HEK293 (cell line): ENCODE data around the gene ALG12.

Experiments used
- CTCF ChIA-PET: fragments of 350-600 bp; formaldehyde crosslinking; extraction: SDS; loops from one replicate; lab custom pipeline; 2021; ENCODE audit warnings: antibody characterized with exemption; lab: Yijun Ruan, JAX
- POLR2A ChIA-PET: fragments of 300-600 bp; formaldehyde crosslinking; extraction: SDS; loops from one replicate; lab custom pipeline; 2020; ENCODE audit warnings: antibody characterized with exemption, inconsistent platforms; lab: Yijun Ruan, JAX
- H3K27ac ChIP-seq: fragments of 200-500 bp; sonication (Bioruptor generic); 2 replicates; pipeline ENCODE4 v1.5.1; 2014; ENCODE audit warnings: low read depth, low read length, control low read depth, inconsistent platforms; ENCODE audit errors: extremely low read depth
- H3K36me3 ChIP-seq, 2 experiments: fragments of 200-500 bp in 1 of 2; sonication (Bioruptor generic) in 1 of 2; 1 replicate in 1 of 2; 2 replicates in 1 of 2; pipeline ENCODE4 v1.5.1; 2014 to 2017; ENCODE audit warnings: inconsistent platforms in 2 of 2, low read length in 2 of 2; ENCODE audit not compliant: control insufficient read depth in 2 of 2, insufficient read depth in 1 of 2
- H3K4me1 ChIP-seq: fragments of 200-500 bp; sonication (Bioruptor generic); 2 replicates; pipeline ENCODE4 v1.5.1; 2014; ENCODE audit warnings: mild to moderate bottlenecking, low read length, inconsistent platforms; ENCODE audit not compliant: control insufficient read depth, insufficient read depth
- H3K4me3 ChIP-seq: 2 replicates; pipeline ENCODE4 v1.5.1; 2011; ENCODE audit warnings: low read depth, mild to moderate bottlenecking, control low read depth, low read length, moderate library complexity
- H3K9me3 ChIP-seq: fragments of 200-500 bp; sonication (Bioruptor generic); 2 replicates; pipeline ENCODE4 v1.5.1; 2014; ENCODE audit warnings: low read depth, low read length, inconsistent platforms; ENCODE audit not compliant: control insufficient read depth, insufficient read depth
- BCL11B ChIP-seq: fragments of 450-650 bp; formaldehyde crosslinking; IDR thresholded peaks from 2 replicates; pipeline ENCODE4 v1.5.1; 2016; ENCODE audit warnings: low read depth, missing biosample characterization, missing genetic modification characterization
- FEZF1 ChIP-seq: fragments of 450-650 bp; formaldehyde crosslinking; IDR thresholded peaks from 2 replicates; pipeline ENCODE4 v1.5.1; 2016; ENCODE audit warnings: missing biosample characterization, missing genetic modification characterization
- KLF9 ChIP-seq: fragments of 450-650 bp; formaldehyde crosslinking; IDR thresholded peaks from 2 replicates; pipeline ENCODE4 v1.5.1; 2016; ENCODE audit warnings: missing biosample characterization, missing genetic modification characterization, low read depth
- SP2 ChIP-seq: fragments of 450-650 bp; formaldehyde crosslinking; IDR thresholded peaks from 2 replicates; pipeline ENCODE4 v1.5.1; 2016; ENCODE audit warnings: missing biosample characterization, missing genetic modification characterization
- SP3 ChIP-seq: fragments of 450-650 bp; formaldehyde crosslinking; IDR thresholded peaks from 2 replicates; pipeline ENCODE4 v1.5.1; 2016; ENCODE audit warnings: missing biosample characterization, missing genetic modification characterization
- TCF7L2 ChIP-seq: IDR thresholded peaks from 2 replicates; pipeline ENCODE4 v1.6.1; 2011; ENCODE audit warnings: low read depth, mild to moderate bottlenecking, inconsistent platforms, low read length, moderate library complexity, borderline replicate concordance
- WT1 ChIP-seq: fragments of 450-650 bp; formaldehyde crosslinking; IDR thresholded peaks from 2 replicates; pipeline ENCODE4 v1.5.1; 2016; ENCODE audit warnings: missing biosample characterization, missing genetic modification characterization
- YY1 ChIP-seq: fragments of 450-650 bp; formaldehyde crosslinking; IDR thresholded peaks from 2 replicates; pipeline ENCODE4 v1.5.1; 2018; ENCODE audit warnings: missing biosample characterization, missing genetic modification characterization
- ZBTB21 ChIP-seq: fragments of 450-650 bp; formaldehyde crosslinking; IDR thresholded peaks from 2 replicates; pipeline ENCODE4 v1.5.1; 2017; ENCODE audit warnings: missing biosample characterization, missing genetic modification characterization
- ZNF132 ChIP-seq: fragments of 450-650 bp; formaldehyde crosslinking; IDR thresholded peaks from 2 replicates; pipeline ENCODE4 v1.5.1; 2017; ENCODE audit warnings: missing biosample characterization, missing genetic modification characterization, borderline replicate concordance
- ZNF138 ChIP-seq: fragments of 450-650 bp; formaldehyde crosslinking; IDR thresholded peaks from 2 replicates; pipeline ENCODE4 v1.5.1; 2016; ENCODE audit warnings: missing biosample characterization, missing genetic modification characterization, borderline replicate concordance
- ZNF2 ChIP-seq: fragments of 450-650 bp; formaldehyde crosslinking; IDR thresholded peaks from 2 replicates; pipeline ENCODE4 v1.5.1; 2016; ENCODE audit warnings: missing biosample characterization, missing genetic modification characterization
- ZNF202 ChIP-seq: fragments of 450-650 bp; formaldehyde crosslinking; IDR thresholded peaks from 2 replicates; pipeline ENCODE4 v1.5.1; 2016; ENCODE audit warnings: missing biosample characterization, missing genetic modification characterization, borderline replicate concordance
- ZNF211 ChIP-seq: fragments of 450-650 bp; formaldehyde crosslinking; IDR thresholded peaks from 2 replicates; pipeline ENCODE4 v1.5.1; 2016; ENCODE audit warnings: low read depth, missing biosample characterization, missing genetic modification characterization
- ZNF274 ChIP-seq, 2 experiments: fragments of 200-500 bp in 1 of 2; fragments of 450-650 bp in 1 of 2; sonication (Bioruptor generic) in 1 of 2; formaldehyde crosslinking in 1 of 2; IDR thresholded peaks; 2 replicates each; pipeline versions ENCODE4 v1.5.1 to v1.6.1; 2014 to 2016; ENCODE audit warnings: borderline replicate concordance in 1 of 2, inconsistent platforms in 1 of 2, low read length in 1 of 2, missing biosample characterization in 1 of 2, missing genetic modification characterization in 1 of 2
- ZNF433 ChIP-seq: fragments of 450-650 bp; formaldehyde crosslinking; IDR thresholded peaks from 2 replicates; pipeline ENCODE4 v1.5.1; 2016; ENCODE audit warnings: missing biosample characterization, missing genetic modification characterization, low read depth
- ZNF510 ChIP-seq: fragments of 450-650 bp; formaldehyde crosslinking; IDR thresholded peaks from 2 replicates; pipeline ENCODE4 v1.5.1; 2018; ENCODE audit warnings: mild to moderate bottlenecking, missing genetic modification characterization, missing biosample characterization; ENCODE audit not compliant: insufficient replicate concordance
- ZNF600 ChIP-seq: fragments of 450-650 bp; formaldehyde crosslinking; IDR thresholded peaks from 2 replicates; pipeline ENCODE4 v1.5.1; 2016; ENCODE audit warnings: missing biosample characterization, missing genetic modification characterization
- ZNF626 ChIP-seq: fragments of 450-650 bp; sonication (Bioruptor Pico); formaldehyde crosslinking; IDR thresholded peaks from 2 replicates; pipeline ENCODE4 v1.5.1; 2018; ENCODE audit warnings: missing biosample characterization, missing genetic modification characterization, inconsistent platforms
- ZNF658 ChIP-seq: fragments of 450-650 bp; formaldehyde crosslinking; IDR thresholded peaks from 2 replicates; pipeline ENCODE4; 2016; ENCODE audit warnings: missing biosample characterization, missing genetic modification characterization
- ZNF707 ChIP-seq: fragments of 450-650 bp; formaldehyde crosslinking; IDR thresholded peaks from 2 replicates; pipeline ENCODE4 v1.5.1; 2016; ENCODE audit warnings: missing biosample characterization, missing genetic modification characterization
- ZNF785 ChIP-seq: fragments of 450-650 bp; formaldehyde crosslinking; IDR thresholded peaks from 2 replicates; pipeline ENCODE4 v1.5.1; 2016; ENCODE audit warnings: missing biosample characterization, missing genetic modification characterization
- ZSCAN16 ChIP-seq: fragments of 450-650 bp; formaldehyde crosslinking; IDR thresholded peaks from 2 replicates; pipeline ENCODE4 v1.5.1; 2016; ENCODE audit warnings: missing biosample characterization, missing genetic modification characterization
- TF ChIP-seq, protein P1 (sequence below): fragments of 450-650 bp; formaldehyde crosslinking; IDR thresholded peaks from 2 replicates; pipeline ENCODE4 v1.5.1; 2017; ENCODE audit warnings: missing biosample characterization, missing genetic modification characterization
- TF ChIP-seq, protein P2 (sequence below): fragments of 450-650 bp; formaldehyde crosslinking; IDR thresholded peaks from 2 replicates; pipeline ENCODE4 v1.5.1; 2017; ENCODE audit warnings: missing biosample characterization, missing genetic modification characterization
- TF ChIP-seq, protein P3 (sequence below): fragments of 450-650 bp; formaldehyde crosslinking; IDR thresholded peaks from 2 replicates; pipeline ENCODE4 v1.5.1; 2016; ENCODE audit warnings: missing biosample characterization, missing genetic modification characterization
- TF ChIP-seq, protein P4 (sequence below): fragments of 450-650 bp; formaldehyde crosslinking; IDR thresholded peaks from 2 replicates; pipeline ENCODE4 v1.5.1; 2016; ENCODE audit warnings: missing biosample characterization, missing genetic modification characterization

Gene ALG12

DNA sequence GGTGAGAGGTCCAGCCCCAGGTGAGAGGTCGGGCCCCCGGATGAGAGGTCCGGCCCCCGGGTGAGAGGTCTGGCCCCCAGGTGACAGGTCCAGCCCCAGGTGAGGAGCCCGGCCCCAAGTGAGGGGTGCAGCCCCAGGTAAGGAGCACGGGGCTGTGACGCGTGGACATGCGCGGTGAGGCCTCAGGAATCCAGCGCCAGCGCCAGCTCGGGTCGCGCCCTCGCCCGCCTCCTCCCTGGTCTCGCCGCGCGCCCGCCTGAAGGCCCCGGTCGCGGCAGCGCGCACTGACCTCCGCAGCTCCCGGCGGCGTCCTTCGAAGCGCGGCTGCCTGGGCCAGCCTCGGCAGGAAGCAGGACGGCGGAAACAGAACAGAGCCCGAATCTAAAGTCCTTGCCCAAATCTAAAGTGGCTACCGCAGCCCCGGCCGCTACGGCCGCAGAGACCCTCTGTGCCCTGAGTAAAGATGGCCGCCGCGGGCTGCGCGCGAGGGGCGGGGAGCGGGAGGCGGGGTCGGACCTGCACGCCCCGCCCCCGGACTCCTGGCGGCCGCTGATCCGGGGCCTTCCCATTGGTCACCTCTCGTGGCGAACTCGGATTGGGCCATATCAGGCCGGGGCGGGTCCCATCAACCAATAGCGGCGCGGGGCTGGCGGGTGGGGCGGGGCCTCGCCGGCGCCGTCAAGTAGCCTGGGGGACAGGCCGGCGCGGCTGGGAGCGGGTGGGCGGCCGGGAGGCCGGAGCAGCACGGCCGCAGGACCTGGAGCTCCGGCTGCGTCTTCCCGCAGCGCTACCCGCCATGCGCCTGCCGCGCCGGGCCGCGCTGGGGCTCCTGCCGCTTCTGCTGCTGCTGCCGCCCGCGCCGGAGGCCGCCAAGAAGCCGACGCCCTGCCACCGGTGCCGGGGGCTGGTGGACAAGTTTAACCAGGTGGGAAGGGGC is at the start of gene ALG12, which contains the start of gene CRELD2:
Gene ALG12 (minus strand): TSS at position 465 of the 937 bp plus-strand sequence. CDS start 4,673 bp downstream, outside the sequence.
Gene CRELD2 (plus strand): TSS at position 661 of the 937 bp plus-strand sequence. CDS start 136 bp downstream, at position 797.
- Histone ChIP-seq H3K4me3 (peak within 1 kb of the TSS; percentile 79), H3K27ac (peak within 1 kb of the TSS; percentile 87), H3K9me3 (no peaks in the 10 kb centered on the region), H3K4me1 (no peaks in the 10 kb centered on the region), H3K36me3 (peaks cover 9 to 42% of the 10 kb centered on the region in 2 experiments; a peak in 2 of 3 replicates)
- ChIA-PET POLR2A (interaction anchor here (0.6 to 1.4 kb wide), 4 partner anchors 15 to 92 kb away, joined by 3 to 6 read pairs (median 4); no protein-coding TSS in a partner anchor), CTCF (interaction anchor here (0.7 to 1.6 kb wide), 2 partner anchors 36 to 112 kb away, joined by 3 to 6 read pairs; no protein-coding TSS in a partner anchor)
- TF ChIP-seq ZNF274 (IDR thresholded peaks at IDR 0.05; ENCODE audit: low read length) = no peak
- TF ChIP-seq ZNF274 (tag by site-specific recombination; IDR thresholded peaks at IDR 0.05; ENCODE audit: borderline replicate concordance) = no peak
- TF ChIP-seq, protein P1, sequence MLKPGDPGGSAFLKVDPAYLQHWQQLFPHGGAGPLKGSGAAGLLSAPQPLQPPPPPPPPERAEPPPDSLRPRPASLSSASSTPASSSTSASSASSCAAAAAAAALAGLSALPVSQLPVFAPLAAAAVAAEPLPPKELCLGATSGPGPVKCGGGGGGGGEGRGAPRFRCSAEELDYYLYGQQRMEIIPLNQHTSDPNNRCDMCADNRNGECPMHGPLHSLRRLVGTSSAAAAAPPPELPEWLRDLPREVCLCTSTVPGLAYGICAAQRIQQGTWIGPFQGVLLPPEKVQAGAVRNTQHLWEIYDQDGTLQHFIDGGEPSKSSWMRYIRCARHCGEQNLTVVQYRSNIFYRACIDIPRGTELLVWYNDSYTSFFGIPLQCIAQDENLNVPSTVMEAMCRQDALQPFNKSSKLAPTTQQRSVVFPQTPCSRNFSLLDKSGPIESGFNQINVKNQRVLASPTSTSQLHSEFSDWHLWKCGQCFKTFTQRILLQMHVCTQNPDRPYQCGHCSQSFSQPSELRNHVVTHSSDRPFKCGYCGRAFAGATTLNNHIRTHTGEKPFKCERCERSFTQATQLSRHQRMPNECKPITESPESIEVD (tag by site-specific recombination) = no peak
- no peak for TF ChIP-seq ZNF202 (tag by site-specific recombination)
- TF ChIP-seq KLF9 (tag by site-specific recombination) = peak; percentile 77
- no peak for TF ChIP-seq FEZF1 (tag by site-specific recombination)
- peak; percentile 98 for TF ChIP-seq SP3 (tag by site-specific recombination)
- no peak for TF ChIP-seq WT1 (tag by site-specific recombination)
- TF ChIP-seq ZNF707 (tag by site-specific recombination) = no peak
- TF ChIP-seq ZNF600 (tag by site-specific recombination) = no peak
- no peak for TF ChIP-seq ZNF785
- TF ChIP-seq ZSCAN16 (tag by site-specific recombination) = no peak
- no peak for TF ChIP-seq ZNF510 (tag by site-specific recombination)
- TF ChIP-seq, protein P2, sequence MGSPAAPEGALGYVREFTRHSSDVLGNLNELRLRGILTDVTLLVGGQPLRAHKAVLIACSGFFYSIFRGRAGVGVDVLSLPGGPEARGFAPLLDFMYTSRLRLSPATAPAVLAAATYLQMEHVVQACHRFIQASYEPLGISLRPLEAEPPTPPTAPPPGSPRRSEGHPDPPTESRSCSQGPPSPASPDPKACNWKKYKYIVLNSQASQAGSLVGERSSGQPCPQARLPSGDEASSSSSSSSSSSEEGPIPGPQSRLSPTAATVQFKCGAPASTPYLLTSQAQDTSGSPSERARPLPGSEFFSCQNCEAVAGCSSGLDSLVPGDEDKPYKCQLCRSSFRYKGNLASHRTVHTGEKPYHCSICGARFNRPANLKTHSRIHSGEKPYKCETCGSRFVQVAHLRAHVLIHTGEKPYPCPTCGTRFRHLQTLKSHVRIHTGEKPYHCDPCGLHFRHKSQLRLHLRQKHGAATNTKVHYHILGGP (tag by site-specific recombination) = no peak
- TF ChIP-seq ZNF132 = no peak
- no peak for TF ChIP-seq TCF7L2
- TF ChIP-seq ZNF211 (tag by site-specific recombination) = no peak
- TF ChIP-seq ZNF433 (tag by site-specific recombination) = no peak
- TF ChIP-seq YY1 (tag by site-specific recombination) = peak; percentile 96
- TF ChIP-seq, protein P3, sequence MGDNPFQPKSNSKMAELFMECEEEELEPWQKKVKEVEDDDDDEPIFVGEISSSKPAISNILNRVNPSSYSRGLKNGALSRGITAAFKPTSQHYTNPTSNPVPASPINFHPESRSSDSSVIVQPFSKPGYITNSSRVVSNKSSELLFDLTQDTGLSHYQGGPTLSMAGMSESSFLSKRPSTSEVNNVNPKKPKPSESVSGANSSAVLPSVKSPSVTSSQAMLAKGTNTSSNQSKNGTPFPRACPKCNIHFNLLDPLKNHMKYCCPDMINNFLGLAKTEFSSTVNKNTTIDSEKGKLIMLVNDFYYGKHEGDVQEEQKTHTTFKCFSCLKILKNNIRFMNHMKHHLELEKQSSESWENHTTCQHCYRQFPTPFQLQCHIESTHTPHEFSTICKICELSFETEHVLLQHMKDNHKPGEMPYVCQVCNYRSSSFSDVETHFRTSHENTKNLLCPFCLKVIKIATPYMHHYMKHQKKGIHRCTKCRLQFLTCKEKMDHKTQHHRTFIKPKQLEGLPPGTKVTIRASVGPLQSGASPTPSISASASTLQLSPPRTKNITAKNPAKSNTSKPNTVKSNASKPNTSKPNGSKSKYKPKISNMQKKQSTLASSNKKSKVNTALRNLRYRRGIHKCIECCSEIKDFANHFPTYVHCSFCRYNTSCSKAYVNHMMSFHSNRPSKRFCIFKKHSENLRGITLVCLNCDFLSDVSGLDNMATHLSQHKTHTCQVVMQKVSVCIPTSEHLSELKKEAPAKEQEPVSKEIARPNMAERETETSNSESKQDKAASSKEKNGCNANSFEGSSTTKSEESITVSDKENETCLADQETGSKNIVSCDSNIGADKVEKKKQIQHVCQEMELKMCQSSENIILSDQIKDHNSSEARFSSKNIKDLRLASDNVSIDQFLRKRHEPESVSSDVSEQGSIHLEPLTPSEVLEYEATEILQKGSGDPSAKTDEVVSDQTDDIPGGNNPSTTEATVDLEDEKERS (tag by site-specific recombination) = no peak
- TF ChIP-seq ZBTB21 = no peak
- no peak for TF ChIP-seq ZNF658 (tag by site-specific recombination)
- peak; percentile 89 for TF ChIP-seq SP2 (tag by site-specific recombination)
- TF ChIP-seq ZNF2 (tag by site-specific recombination) = 0 out of 2 replicates have a peak, but pooled peaks have one; percentile 34
- TF ChIP-seq, protein P4, sequence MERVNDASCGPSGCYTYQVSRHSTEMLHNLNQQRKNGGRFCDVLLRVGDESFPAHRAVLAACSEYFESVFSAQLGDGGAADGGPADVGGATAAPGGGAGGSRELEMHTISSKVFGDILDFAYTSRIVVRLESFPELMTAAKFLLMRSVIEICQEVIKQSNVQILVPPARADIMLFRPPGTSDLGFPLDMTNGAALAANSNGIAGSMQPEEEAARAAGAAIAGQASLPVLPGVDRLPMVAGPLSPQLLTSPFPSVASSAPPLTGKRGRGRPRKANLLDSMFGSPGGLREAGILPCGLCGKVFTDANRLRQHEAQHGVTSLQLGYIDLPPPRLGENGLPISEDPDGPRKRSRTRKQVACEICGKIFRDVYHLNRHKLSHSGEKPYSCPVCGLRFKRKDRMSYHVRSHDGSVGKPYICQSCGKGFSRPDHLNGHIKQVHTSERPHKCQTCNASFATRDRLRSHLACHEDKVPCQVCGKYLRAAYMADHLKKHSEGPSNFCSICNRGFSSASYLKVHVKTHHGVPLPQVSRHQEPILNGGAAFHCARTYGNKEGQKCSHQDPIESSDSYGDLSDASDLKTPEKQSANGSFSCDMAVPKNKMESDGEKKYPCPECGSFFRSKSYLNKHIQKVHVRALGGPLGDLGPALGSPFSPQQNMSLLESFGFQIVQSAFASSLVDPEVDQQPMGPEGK (tag by site-specific recombination) = peak; percentile 47; the same call in 1 of the 2 replicates
- no peak for TF ChIP-seq ZNF626 (tag by site-specific recombination)
- TF ChIP-seq BCL11B (tag by site-specific recombination) = peak; percentile 56; the same call in 1 of the 2 replicates
- TF ChIP-seq ZNF138 (tag by site-specific recombination) = no peak
